ENCODE data around the gene WDR41.
"Not testable (repeated sequence)": the region's sequence is repeated elsewhere in the genome, so short reads cannot be mapped to it uniquely, and the experiment has no call there.

WDR41 gene

GRCh38 chr5:77491783-77492652 lies at the start of gene WDR41:
Gene WDR41 (minus strand): TSS chr5:77492316. CDS start chr5:77492220, 96 bp downstream.
- peak; percentile 65 to 89 for DNase-seq

- no peak for DNase-seq
Observed at GRCh38 chr5:77531297-77531696, 39.2 kb upstream of the WDR41 start.

GRCh38 chr5:77518304-77518703 lies 26.2 kb upstream of the WDR41 start:
- peak; percentile 3 to 37 for DNase-seq

GRCh38 chr5:77514457-77514856 lies 22.3 kb upstream of the WDR41 start:
- DNase-seq: no peak

- no peak for DNase-seq
Observed at GRCh38 chr5:77513321-77513720, 21.2 kb upstream of the WDR41 start.

GRCh38 chr5:77501132-77501531 lies 9.0 kb upstream of the WDR41 start:
- DNase-seq: not testable (repeated sequence)

GRCh38 chr5:77499973-77500372 lies 7.9 kb upstream of the WDR41 start:
- DNase-seq: no peak

- DNase-seq: no peak
Observed at GRCh38 chr5:77499441-77499840, 7.3 kb upstream of the WDR41 start.

- DNase-seq: no peak
Observed at GRCh38 chr5:77498952-77499351, 6.8 kb upstream of the WDR41 start.

GRCh38 chr5:77494935-77495334 lies 2.8 kb upstream of the WDR41 start:
- no peak for DNase-seq

- no peak for DNase-seq
Observed at GRCh38 chr5:77492653-77493000, 511 bp upstream of the WDR41 start.

GRCh38 chr5:77490741-77491344 lies 1.3 kb downstream of the WDR41 start:
- not testable (repeated sequence) for DNase-seq

GRCh38 chr5:77486344-77486962 lies 5.7 kb downstream of the WDR41 start:
- no peak for DNase-seq

GRCh38 chr5:77483682-77484081 lies 8.4 kb downstream of the WDR41 start:
- DNase-seq: no peak

GRCh38 chr5:77475041-77475440 lies 17.1 kb downstream of the WDR41 start:
- DNase-seq: not testable (repeated sequence)

- DNase-seq: not testable (repeated sequence)
Observed at GRCh38 chr5:77468875-77469274, 23.2 kb downstream of the WDR41 start.

- DNase-seq: no peak
Observed at GRCh38 chr5:77463905-77464304, 28.2 kb downstream of the WDR41 start.

- no peak for DNase-seq
Observed at GRCh38 chr5:77461287-77461686, 30.8 kb downstream of the WDR41 start.

GRCh38 chr5:77454123-77454522 lies 38.0 kb downstream of the WDR41 start:
- no peak for DNase-seq

GRCh38 chr5:77452351-77452750 lies 39.8 kb downstream of the WDR41 start:
- DNase-seq: no peak

GRCh38 chr5:77449981-77450380 lies 42.1 kb downstream of the WDR41 start:
- no peak for DNase-seq

GRCh38 chr5:77449277-77449676 lies 42.8 kb downstream of the WDR41 start:
- no peak for DNase-seq

GRCh38 chr5:77448831-77449230 lies 43.3 kb downstream of the WDR41 start:
- DNase-seq: no peak

- DNase-seq: no peak
Observed at GRCh38 chr5:77444356-77444755, 47.8 kb downstream of the WDR41 start.

Measured in NCI-H526 (cell line).